Measurements from ENCODE around the gene TAP1.
A peak's percentile ranks its signal among the peaks of the same experiment; 100 is the strongest.

TAP1 gene

DNA sequence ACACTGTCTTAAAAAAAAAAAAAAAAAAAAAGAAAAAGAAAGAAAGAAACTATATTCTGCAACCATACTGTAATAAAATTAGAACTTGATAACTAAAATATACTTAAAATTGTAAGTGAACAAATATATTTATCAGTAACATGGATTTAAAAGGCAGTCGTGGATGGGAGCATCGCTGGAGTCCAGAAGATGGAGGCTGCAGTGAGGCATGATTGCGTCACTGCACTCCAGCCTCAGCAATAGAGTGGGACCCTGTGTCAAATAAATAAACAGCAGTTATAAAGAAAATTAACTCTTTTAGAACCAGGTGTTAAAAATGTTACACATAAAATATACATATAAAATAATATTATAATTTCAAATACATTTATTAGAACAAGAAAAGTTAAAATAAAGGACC lies 9.2 kb upstream of the TAP1 start:
- no peak for DNase-seq (ENCODE audit: low spot score)

DNA sequence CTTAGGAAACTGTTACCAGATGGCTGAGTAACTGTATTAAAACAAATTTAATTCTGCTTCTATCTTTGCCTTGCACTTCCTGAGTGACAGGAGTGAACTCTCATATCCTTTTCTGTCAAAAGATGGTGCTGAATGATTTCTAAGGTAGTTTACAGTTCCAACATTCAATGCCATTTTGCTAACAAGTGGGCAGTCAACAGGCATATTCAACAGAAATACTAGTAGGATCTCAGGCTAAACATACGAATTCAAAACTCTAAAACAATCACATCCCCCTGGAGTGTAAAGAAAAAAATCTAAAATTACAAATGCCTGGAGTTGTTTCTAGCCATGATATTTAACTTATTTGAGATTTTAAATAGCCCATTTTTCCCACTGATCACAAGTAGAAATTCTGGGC lies 7.2 kb upstream of the TAP1 start:
- no peak for DNase-seq (ENCODE audit: low spot score)

DNA sequence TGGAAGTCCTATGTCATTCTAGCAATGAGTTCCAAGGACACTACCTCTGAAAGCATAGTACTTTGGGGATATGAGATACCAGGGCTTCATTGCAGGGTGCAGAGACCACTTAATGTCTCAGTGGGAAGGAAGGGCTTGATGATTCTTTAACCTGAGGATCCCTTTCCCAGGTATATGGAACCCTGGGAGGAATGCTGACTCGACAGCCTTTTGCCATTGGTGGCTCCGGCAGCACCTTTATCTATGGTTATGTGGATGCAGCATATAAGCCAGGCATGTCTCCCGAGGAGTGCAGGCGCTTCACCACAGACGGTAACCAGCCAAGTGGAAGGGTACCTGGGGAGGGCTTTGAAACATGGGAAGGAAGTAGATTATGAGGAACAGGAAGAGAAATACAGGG lies 4.7 kb upstream of the TAP1 start:
- DNase-seq (ENCODE audit: low spot score) = no peak

DNA sequence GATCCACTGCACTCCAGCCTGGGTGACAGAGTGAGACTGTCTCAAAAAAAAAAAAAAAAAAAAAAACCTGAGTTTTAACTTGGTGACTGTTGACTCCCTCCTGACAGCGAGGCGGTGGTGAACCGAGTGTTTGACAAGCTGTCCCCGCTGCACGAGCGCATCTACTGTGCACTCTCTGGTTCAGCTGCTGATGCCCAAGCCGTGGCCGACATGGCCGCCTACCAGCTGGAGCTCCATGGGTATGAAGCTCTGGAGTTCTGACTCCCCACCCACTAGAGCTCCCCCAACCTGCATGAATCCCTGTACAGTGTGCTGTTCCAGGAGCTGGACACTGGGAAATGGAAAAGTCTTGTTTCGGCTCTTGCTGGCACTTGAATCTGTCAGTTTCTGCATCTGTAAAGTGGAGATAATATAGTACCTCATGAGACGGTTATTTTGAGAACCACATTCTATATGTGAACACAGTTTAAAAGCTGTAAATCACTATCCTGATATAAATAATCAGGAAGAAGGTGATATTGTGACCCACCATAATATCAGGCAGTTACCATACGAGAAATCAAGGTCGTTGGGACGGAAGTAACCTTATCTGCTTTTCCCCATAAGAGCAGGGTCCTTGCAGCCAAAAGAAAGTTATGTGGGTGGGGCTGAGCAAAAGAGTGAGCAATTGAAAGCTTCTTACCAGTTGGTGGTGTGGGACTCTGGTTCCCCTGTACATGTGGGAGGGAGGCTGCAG lies 3.8 kb upstream of the TAP1 start:
- no peak for DNase-seq (ENCODE audit: low spot score)

DNA sequence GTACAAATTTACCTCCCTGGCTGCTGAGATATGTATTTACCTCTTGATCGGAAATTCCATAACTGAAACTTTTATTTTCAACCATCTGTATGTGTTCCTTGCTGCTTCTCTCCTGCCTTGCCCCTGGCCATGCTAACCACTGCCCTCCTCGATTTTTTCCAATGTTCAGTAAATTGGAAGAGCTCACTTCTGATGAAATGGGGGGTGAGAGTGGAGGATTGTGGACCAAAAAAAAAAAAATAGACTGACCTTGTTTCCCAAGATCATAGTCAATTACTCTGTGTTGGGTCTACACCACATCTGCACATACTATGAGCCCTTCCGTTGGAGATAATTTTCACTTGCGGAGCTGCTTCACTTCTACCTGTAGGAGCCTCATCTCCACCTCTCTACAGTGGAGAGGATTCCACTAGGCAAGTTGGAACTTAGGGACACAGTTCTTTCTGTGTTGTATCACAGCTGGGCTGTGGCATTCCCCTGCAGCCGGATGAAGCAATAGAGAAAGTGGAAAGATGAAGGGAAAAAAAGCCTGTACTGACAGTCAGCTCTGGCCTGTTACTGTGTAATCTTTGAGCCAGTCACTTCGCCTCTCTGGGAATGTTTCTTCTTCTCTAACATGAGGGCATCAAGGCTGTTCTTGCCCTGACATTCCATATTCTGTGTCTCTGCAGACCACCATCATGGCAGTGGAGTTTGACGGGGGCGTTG lies 2.1 kb upstream of the TAP1 start:
- DNase-seq (ENCODE audit: low spot score) = no peak

DNA sequence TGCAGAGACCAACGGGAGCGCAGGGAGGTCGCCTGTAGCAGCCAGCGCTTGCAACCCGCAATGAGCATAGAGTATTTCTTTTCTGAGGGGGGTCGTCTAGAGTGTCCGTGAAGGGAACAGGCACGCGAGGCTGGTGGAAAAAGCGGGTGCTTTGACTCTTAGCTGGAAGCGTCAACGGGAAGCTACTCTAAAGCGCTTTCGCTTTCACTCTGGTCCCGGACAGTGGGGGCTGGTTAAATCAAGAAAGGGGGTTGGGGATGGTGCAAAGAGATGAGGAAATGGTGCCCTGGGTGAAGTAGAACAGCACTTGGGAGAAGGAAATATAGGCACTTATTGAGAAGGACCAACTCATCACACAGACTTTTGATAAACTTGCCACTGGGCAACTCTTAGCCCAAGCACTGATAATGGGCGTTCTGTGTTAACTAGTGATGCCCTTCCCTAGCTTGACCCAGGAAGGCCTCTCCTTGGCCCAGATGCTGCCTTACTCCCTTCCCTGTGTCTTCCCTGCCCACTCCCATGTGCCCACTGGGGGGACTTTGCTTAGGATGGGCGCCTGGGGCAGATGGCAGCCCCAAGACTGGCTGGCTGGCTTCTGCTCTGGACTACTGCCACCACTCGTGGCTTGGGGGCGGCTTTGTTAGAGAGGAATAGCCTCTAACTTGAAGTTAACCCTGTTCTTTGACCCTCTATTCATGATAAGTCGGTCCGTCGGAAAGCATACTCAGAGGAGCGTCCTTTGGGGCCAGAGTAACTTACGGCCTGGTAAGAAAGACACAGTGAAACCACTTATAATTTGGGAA lies 1.1 kb upstream of the TAP1 start:
- DNase-seq (ENCODE audit: low spot score) = peak; percentile 11

DNA sequence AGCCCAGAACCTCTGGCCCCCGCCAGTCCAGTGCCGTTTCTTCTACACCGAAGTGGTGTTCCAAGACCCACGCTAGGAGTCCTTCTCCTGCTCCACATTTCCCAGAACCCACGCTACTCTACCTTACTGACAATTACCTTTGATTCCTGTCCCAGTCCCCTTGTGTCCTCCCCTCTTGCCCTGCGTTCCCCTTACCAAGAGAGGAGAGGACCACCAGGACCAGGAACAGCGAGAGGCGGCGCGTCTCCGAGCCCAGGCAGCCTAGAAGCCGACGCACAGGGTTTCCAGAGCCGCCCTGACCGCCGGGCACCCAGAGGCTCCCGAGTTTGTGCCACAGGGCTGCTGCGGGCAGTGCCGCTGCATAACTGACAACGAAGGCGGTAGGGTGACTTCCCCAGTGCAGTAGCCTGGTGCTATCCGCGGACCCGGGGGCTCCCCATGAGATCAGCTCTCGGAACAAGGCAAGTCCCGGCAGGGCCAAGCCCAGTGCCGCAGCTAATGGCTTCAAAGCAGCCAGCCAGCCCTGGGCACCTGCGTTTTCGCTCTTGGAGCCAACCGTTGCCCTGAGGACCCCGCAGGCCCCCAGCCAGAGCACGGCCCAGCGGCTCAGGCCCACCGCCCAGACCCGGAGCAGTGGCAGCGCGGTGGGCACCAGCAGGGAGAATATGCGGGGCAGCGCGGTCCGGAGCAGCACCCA lies 512 bp downstream of the TAP1 start:
- peak; percentile 28 for DNase-seq (ENCODE audit: low spot score)

DNA sequence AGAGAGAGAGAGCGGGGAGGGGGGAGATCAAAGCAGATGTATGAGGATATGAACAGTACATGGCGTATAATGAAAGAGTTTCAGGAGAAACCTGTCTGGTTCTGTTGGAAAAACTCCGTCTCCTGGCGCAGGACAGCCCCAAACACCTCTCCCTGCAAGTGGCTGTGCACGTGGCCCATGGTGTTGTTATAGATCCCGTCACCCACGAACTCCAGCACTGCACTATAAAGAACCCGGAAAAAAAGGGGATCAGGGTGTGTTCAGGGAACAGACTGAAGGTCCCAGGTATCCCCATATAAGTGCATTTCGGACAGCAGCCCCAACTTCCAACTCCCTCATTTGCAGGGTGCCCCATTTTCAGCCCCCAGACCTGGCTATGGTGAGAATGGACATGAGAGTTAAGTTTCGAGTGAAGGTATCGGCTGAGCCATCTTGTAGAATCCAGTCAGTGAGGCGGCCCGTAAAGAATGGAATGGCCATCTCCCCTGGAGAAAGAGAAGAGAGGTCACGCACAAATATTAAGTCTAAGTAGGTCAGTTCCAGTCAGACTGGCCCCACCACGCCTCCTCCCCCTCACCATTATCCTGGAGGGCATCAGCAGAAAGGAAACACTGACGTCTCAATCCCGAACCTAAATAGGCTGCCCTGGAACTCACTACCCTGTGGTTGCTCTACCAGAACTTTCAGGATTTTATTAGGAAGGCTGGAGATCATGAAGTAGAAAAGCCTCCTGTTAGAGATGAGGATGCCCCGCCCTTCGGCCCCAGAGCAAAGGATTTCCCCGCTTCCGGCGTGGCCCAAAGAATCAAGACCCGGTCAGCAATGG lies 1.3 kb downstream of the TAP1 start:
- no peak for DNase-seq (ENCODE audit: low spot score)

DNA sequence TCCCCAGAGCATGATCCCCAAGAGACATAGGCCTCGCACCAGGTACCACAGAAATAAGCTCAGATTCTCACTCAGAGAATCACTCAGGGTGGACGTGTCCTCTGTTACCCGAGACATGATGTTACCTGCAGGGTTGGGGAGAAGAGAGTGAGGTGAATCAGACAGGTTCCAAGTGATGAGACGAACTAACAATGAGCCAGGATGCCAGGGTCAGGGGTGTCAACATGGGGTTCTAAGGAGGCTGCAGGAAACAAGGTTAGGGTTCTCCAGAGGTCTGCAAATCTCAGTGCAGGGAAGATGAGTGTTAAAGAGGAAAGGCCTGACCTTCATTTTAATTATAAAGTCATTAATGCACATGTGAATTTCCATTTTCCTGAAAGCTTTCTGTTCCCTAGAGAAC lies 2.5 kb downstream of the TAP1 start:
- DNase-seq (ENCODE audit: low spot score) = no peak

DNA sequence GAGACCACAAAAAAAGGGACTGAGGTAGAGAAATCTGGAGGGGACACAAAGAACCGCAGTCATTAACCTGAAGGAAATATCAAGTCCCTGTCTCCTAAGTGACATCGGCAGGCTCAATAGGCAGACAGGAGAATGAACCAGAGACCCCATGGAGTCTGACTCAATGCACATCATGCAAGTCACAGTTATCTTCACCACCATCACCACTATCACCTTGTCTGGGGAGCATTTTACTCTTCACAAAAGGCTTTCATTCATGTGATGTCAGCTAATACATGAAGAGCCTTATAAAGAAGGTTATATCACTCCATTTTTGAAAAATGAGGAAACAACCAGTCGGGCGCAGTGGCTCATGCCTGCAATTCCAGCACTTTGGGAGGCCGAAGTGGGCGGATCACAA lies 4.4 kb downstream of the TAP1 start:
- no peak for DNase-seq (ENCODE audit: low spot score)

DNA sequence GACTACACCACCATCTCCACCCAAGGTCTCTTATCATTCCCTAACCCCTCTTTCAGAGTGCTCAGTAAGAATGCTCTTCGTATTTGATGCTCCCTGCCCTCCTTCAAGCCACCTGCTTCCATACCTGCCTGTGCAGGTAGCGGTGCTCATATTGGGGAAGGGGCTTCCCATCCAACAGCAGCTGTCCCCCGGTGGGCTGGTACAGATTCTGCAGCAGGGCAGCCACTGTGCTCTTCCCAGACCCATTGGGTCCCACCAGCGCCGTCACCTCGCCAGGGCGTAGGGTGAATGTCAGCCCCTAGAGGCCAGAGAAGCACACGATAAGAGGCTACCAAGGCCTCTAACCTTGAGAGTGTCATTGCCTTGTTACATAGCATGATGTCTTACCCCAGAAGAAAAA lies 5.7 kb downstream of the TAP1 start:
- no peak for DNase-seq (ENCODE audit: low spot score)

DNA sequence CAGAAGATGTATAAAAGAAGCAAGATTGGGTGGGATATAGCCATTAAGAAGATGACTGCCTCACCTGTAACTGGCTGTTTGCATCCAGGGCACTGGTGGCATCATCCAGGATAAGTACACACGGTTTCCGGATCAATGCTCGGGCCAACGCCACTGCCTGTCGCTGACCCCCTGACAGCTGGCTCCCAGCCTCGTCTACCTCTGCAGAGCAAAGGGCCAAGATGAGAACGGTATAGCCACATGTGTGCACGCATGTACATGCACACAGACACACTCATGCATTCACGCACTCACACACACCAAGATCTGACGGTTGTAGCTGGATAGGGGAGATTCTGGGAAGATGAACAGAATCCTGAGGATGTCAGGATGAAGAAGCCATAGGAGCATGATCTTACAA lies 6.5 kb downstream of the TAP1 start:
- no peak for DNase-seq (ENCODE audit: low spot score)

DNA sequence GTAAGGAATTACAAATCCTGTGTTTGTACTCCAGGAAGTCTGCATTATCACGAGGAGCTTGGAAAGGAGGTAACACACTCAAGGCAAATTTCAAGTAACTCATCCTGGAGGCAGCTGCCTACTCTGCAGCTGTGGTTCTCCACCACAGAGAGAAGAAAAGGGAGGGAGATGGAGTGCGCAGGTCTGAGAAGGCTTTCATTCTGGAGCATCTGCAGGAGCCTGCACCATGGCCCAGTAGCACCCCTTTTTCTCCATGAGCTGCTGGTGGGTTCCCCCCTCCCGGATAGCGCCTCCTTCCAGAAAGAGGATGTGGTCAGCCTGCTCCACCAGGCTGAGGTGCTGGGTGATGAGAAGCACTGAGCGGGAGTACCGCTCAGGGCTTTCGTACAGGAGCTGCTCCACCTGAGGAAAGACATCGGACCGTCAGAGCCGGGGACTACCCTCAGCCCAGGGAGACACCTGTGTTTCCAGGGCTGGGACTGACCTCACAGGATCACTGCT lies 8.1 kb downstream of the TAP1 start:
- no peak for DNase-seq (ENCODE audit: low spot score)

DNA sequence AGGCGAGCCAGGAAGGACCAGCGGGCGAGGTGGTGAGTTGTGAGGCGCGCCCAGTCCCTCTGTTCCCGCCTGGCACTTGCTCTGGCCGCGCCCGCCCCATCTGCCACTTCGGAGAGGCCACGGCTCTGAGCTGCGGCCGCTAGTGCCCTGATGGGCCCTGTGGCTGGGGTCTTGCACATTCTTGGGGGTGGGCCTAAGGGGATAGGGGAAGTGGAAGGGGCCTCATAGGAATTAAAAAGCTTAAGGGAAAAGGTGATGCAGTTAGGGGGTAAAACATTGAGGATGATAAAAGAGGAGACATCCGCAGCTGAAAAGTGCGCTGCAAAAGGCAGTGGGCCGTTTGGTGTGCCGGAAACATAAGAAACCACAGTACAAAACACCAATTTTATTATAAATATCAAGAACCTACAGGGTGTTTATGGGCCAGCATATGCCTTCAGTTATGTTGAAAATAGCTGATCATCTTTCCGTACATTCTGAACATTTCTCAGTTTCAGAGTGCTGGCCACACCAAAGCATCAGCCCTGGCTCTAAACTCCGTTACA lies 8.6 kb downstream of the TAP1 start:
- DNase-seq (ENCODE audit: low spot score) = no peak

DNA sequence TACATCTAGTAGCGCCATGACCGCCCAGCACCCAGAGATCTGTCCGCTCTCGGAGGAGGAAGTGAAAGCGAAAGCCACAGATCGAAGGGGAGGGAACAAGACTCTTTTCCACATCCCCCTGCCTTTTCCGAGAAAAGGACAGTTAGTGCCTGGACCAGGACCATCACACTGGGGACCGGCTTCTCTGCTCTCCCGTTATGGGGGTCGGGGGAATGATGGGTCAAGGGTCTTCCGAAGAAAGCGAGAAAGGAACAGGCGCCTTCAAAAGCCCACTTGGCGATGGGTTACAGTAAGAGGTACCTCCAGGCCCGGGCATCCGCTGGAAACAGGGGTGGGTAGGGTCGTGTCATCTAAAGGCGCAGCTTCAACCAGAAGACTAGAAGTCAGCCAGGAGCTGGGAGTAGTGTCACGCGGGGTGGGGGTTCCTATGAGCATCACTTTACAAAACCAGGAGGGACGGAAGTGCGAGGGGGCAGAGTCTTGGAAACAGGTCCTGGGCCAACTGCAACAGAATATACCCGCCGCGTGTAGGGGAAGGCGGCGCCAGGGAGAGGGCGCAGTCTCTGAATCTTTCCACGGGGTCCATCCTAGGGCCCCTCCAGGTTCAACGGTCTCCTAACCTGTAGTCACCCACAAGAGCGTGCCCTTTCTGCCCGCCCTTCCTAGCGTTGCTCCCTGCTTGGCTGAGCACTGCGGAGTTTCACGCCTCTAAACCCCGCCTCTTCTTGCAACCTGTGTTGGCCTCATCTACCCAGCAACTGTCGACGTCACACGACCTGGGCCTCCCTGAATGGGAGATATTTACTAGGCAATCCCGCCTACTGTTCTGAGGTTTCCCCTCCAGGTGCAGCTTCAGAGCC lies 9.3 kb downstream of the TAP1 start, which contains the start of gene PSMB8:
TSS of gene PSMB8 (minus strand) at position 69 of the 860 bp plus-strand sequence. CDS start at position 18, 51 bp downstream.
- DNase-seq (ENCODE audit: low spot score) = peak; percentile 73

DNA sequence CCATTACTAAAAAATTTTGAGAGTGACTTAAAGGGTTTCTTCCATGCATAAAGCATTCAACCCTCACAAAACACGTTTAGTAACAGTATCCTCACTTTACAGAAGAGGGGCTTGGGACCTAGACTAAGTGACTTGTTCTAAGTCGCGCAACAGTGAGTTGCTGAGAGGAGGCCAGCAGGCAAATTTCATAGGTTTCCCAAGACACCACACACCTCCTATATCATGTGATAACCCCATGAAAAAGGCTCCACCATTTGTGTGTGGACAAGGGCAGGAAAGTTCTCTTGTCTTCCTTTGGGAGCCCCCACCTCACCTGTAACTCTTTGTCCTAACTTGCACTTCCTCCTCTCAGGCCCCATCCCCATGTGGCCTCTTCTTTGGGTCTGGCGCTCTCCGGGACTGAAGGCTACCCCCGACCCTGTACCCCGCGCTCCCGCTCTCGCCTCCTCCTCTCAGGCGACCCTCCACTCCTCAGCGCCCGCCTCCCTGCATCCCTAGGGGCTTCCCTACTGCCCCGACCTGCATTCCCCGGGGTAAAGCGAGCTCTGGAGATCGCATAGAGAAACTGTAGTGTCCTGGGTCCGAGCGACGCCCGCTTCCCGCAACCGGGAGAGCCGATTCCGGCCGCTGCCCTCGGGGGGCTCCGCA lies 10.0 kb downstream of the TAP1 start:
- no peak for DNase-seq (ENCODE audit: low spot score)

DNA sequence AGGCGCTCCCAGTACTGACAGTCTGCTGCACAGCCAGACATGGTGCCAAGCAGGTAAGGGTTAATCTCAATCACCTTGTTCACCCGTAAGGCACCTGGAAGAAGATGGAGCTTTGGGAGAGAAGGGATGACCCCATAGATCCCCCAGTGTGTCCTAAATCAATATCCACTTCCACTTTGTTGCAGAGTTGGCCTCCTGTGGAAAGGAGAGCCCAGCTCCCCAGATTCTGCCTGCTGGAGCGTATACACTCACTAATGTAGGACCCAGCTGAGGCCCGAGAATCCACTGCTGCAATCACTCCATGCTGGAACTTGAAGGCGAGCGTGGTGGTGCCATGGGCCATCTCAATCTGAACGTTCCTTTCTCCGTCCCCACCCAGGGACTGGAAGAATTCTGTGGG lies 10.8 kb downstream of the TAP1 start:
- DNase-seq (ENCODE audit: low spot score) = no peak

DNA sequence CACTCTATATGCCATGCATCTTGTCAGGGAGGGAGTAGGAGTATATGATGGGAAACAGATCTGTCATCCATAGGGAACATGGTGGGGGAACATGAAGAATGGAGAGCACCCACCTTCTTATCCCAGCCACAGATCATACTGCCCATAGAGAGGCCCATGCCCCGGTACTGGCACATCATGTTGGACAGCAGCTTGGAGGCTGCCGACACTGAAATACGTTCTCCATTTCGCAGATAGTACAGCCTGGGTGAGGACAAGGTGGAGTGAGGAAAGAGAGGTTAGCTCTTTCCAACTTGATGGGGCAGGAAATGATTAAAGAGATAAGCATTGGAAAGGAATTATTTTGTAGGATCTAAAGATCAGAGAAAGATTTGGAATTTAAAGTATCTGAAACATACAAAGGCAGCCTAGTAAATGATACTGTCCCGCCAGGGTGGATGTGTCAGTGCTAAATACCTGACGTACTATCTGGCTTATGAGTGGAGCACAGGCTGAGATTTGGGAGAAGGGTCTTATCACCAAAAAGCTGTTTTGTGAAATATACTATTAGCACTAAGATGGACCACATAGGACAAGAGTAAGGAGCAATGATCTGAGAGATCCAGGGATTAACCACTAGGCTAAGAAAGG lies 11.4 kb downstream of the TAP1 start:
- DNase-seq (ENCODE audit: low spot score) = no peak
